ENCODE results near the gene CDC20.

DNA sequence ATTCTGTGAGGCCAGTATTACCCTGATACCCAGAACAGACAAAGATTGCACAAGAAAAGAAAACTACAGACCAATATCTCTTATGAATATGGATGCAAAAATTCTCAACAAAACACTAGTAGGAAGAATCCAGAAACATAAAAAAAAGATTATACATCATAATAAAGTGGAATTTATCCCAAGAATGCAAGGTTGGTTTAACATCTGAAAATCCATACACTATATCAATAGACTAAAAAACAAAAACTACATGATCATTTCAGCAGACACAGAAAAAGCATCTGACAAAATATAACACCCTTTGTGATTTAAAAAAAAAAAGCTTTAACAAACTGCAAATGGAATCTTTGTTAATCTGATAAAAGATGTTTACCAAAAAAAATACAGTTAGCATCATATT is 33.4 kb upstream of the CDC20 start:
- TF ChIP-seq, protein P1, sequence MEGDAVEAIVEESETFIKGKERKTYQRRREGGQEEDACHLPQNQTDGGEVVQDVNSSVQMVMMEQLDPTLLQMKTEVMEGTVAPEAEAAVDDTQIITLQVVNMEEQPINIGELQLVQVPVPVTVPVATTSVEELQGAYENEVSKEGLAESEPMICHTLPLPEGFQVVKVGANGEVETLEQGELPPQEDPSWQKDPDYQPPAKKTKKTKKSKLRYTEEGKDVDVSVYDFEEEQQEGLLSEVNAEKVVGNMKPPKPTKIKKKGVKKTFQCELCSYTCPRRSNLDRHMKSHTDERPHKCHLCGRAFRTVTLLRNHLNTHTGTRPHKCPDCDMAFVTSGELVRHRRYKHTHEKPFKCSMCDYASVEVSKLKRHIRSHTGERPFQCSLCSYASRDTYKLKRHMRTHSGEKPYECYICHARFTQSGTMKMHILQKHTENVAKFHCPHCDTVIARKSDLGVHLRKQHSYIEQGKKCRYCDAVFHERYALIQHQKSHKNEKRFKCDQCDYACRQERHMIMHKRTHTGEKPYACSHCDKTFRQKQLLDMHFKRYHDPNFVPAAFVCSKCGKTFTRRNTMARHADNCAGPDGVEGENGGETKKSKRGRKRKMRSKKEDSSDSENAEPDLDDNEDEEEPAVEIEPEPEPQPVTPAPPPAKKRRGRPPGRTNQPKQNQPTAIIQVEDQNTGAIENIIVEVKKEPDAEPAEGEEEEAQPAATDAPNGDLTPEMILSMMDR (IDR thresholded peaks at IDR 0.05) = no peak
- TF ChIP-seq POLR2A (IDR thresholded peaks at IDR 0.05) (no peak), EP300 (IDR thresholded peaks at IDR 0.05) (no peak), POLR2AphosphoS5 (IDR thresholded peaks at IDR 0.05) (no peak)

Data from upper lobe of left lung (tissue), 4 donors.